Adrenal gland (tissue), 5 donors: ENCODE data around the gene NCCRP1.

Source experiments
- POLR2A ChIP-seq, 2 donors: fragments of 450-650 bp; IDR thresholded peaks; one replicate each; pipeline ENCODE4 v1.6.1; 2017; ENCODE audit warnings: antibody characterized with exemption in 2 of 2, mild to moderate bottlenecking in 2 of 2, moderate library complexity in 1 of 2
- TF ChIP-seq, protein P1 (sequence below), 6 experiments: fragments of 450-650 bp in 4 of 6; fragments of 200-600 bp in 2 of 6; sonication (generic) in 1 of 6; IDR thresholded peaks; 1 replicate in 5 of 6; 2 replicates in 1 of 6; pipeline versions ENCODE4 v1.5.1 to v1.8.0; 2016 to 2021; ENCODE audit warnings: antibody characterized with exemption in 6 of 6, mild to moderate bottlenecking in 2 of 6, moderate library complexity in 1 of 6
- donor health status: DM: no; HTN: no; CAD: no.

DNA sequence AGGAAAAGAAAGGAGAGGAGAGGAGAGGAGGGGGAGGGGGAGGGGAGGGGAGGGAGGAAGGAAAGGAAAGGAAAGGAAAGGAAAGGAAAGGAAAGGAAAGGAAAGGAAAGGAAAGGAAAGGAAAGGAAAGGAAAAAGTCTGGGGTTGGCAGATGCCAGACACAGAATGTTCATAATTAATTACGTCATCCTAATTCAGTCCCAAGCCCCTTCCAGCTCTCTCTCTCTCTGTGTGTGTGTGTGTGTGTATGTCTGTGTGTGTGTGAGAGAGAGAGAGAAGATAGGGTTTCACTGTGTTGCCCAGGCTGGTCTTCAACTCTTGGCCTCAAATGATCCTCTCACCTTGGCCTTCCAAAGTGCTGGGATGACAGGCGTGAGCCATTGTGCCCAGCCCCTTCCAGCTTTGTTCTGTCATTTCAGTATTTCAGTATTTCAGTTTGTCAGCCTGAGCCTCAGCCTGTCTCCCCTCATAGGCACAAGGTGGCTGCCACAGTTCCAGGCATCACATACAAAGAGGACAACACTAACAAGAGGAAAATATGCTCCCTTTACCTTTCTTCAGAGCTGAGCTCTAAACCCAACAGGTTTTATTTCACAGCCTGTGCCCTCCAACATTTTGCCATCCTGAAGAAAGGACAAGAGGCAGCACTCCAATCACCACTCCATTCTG, 33.5 kb downstream of the NCCRP1 start:
- TF ChIP-seq POLR2A (IDR thresholded peaks at IDR 0.05): no peak
- TF ChIP-seq, protein P1, sequence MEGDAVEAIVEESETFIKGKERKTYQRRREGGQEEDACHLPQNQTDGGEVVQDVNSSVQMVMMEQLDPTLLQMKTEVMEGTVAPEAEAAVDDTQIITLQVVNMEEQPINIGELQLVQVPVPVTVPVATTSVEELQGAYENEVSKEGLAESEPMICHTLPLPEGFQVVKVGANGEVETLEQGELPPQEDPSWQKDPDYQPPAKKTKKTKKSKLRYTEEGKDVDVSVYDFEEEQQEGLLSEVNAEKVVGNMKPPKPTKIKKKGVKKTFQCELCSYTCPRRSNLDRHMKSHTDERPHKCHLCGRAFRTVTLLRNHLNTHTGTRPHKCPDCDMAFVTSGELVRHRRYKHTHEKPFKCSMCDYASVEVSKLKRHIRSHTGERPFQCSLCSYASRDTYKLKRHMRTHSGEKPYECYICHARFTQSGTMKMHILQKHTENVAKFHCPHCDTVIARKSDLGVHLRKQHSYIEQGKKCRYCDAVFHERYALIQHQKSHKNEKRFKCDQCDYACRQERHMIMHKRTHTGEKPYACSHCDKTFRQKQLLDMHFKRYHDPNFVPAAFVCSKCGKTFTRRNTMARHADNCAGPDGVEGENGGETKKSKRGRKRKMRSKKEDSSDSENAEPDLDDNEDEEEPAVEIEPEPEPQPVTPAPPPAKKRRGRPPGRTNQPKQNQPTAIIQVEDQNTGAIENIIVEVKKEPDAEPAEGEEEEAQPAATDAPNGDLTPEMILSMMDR (IDR thresholded peaks at IDR 0.05): no peak
